ENCODE measurements around the gene TTC7B. TPM values are rescaled to one million over a fixed set of nuclear protein-coding genes. Genes with fewer than 3 reads are reported as not detected.

Gene TTC7B
- total RNA-seq, 1 donor from 2014 or later, result 20.6 TPM

DNA sequence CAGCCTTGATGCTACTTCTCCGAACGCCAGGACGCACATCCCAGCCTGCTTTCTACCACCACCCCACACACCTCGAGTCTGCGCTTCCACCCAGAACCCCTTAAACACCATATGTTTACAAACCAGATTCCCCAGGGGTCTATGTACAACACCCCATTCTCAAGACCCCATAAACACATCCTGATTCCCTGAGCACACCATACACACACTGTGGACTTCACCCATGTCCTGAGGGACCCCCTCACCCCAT, 733 bp downstream of the TTC7B start:
- Histone ChIP-seq H3K4me2 (peak overlapping the region; percentile 99), H3K9ac (no peak overlapping the region), H3K79me2 (ENCODE audit: low read depth) (no peaks in the 10 kb centered on the region), H3K4me3 (peak overlapping the region; percentile 78), H3K4me1 (peaks cover 4% of the 10 kb centered on the region), H3K36me3 (no peaks in the 10 kb centered on the region), H3K27me3 (peaks cover 23% of the 10 kb centered on the region), H3F3A (ENCODE audit: low read depth) (no peaks in the 10 kb centered on the region), H2AFZ (replicated peaks) (no peak overlapping the region), H4K20me1 (ENCODE audit: low read depth) (peaks cover 3% of the 10 kb centered on the region), H3K27ac (no peak overlapping the region), H3K9me3 (ENCODE audit: low read depth) (no peaks in the 10 kb centered on the region)
- H3K36me3 Mint-ChIP-seq, result no peaks in the 10 kb centered on the region
- no peaks in the 10 kb centered on the region for H3K9me3 Mint-ChIP-seq
- no peak for TF ChIP-seq EZH2 (IDR thresholded peaks at IDR 0.05)
- TF ChIP-seq EZH2phosphoT487 (IDR thresholded peaks at IDR 0.05), result no peak
- TF ChIP-seq, protein P1, sequence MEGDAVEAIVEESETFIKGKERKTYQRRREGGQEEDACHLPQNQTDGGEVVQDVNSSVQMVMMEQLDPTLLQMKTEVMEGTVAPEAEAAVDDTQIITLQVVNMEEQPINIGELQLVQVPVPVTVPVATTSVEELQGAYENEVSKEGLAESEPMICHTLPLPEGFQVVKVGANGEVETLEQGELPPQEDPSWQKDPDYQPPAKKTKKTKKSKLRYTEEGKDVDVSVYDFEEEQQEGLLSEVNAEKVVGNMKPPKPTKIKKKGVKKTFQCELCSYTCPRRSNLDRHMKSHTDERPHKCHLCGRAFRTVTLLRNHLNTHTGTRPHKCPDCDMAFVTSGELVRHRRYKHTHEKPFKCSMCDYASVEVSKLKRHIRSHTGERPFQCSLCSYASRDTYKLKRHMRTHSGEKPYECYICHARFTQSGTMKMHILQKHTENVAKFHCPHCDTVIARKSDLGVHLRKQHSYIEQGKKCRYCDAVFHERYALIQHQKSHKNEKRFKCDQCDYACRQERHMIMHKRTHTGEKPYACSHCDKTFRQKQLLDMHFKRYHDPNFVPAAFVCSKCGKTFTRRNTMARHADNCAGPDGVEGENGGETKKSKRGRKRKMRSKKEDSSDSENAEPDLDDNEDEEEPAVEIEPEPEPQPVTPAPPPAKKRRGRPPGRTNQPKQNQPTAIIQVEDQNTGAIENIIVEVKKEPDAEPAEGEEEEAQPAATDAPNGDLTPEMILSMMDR (IDR thresholded peaks at IDR 0.05), result no peak
- H3K27me3 Mint-ChIP-seq (ENCODE audit: insufficient read depth, low read depth), result peaks cover 8% of the 10 kb centered on the region
- peak overlapping the region; percentile 76 for H3K27ac Mint-ChIP-seq
- H3K4me3 Mint-ChIP-seq, result peak overlapping the region; percentile 91
- peaks cover 39% of the 10 kb centered on the region for H3K4me1 Mint-ChIP-seq
- no peak for DNase-seq (ENCODE audit: low spot score)

GRCh38 chr14:90814806-90815571, 1.2 kb downstream of the TTC7B start:
- H2AFZ ChIP-seq (replicated peaks), result no peak overlapping the region
- peaks cover 23% of the 10 kb centered on the region for H3K27me3 ChIP-seq
- H3K4me2 ChIP-seq, result peak overlapping the region; percentile 99
- Mint-ChIP-seq H3K27ac (peak overlapping the region; percentile 76), H3K4me1 (peaks cover 39% of the 10 kb centered on the region), H3K27me3 (ENCODE audit: insufficient read depth, low read depth) (peaks cover 7% of the 10 kb centered on the region), H3K36me3 (no peaks in the 10 kb centered on the region), H3K4me3 (peak overlapping the region; percentile 91), H3K9me3 (no peaks in the 10 kb centered on the region)
- H3K79me2 ChIP-seq (ENCODE audit: low read depth), result no peaks in the 10 kb centered on the region
- no peaks in the 10 kb centered on the region for H3K9me3 ChIP-seq (ENCODE audit: low read depth)
- no peak overlapping the region for H3K27ac ChIP-seq
- H3K9ac ChIP-seq, result no peak overlapping the region
- no peak for TF ChIP-seq EZH2 (IDR thresholded peaks at IDR 0.05)
- no peak for TF ChIP-seq EZH2phosphoT487 (IDR thresholded peaks at IDR 0.05)
- TF ChIP-seq, protein P1 (IDR thresholded peaks at IDR 0.05), result no peak
- no peaks in the 10 kb centered on the region for H3F3A ChIP-seq (ENCODE audit: low read depth)
- peak overlapping the region; percentile 78 for H3K4me3 ChIP-seq
- H3K36me3 ChIP-seq, result no peaks in the 10 kb centered on the region
- peaks cover 3% of the 10 kb centered on the region for H4K20me1 ChIP-seq (ENCODE audit: low read depth)
- no peak for DNase-seq (ENCODE audit: low spot score)
- H3K4me1 ChIP-seq, result peaks cover 4% of the 10 kb centered on the region

- H3K4me1 ChIP-seq, result peaks cover 4% of the 10 kb centered on the region
- TF ChIP-seq EZH2 (IDR thresholded peaks at IDR 0.05) (no peak), EZH2phosphoT487 (IDR thresholded peaks at IDR 0.05) (no peak)
- TF ChIP-seq, protein P1 (IDR thresholded peaks at IDR 0.05), result no peak
- Mint-ChIP-seq H3K9me3 (no peaks in the 10 kb centered on the region), H3K4me1 (peaks cover 39% of the 10 kb centered on the region), H3K36me3 (no peaks in the 10 kb centered on the region), H3K27me3 (ENCODE audit: insufficient read depth, low read depth) (peaks cover 7% of the 10 kb centered on the region), H3K27ac (no peak overlapping the region), H3K4me3 (peak overlapping the region; percentile 39)
- no peaks in the 10 kb centered on the region for H3K9me3 ChIP-seq (ENCODE audit: low read depth)
- no peak overlapping the region for H3K4me3 ChIP-seq
- no peak overlapping the region for H3K27ac ChIP-seq
- H3F3A ChIP-seq (ENCODE audit: low read depth), result no peaks in the 10 kb centered on the region
- no peak overlapping the region for H3K9ac ChIP-seq
- DNase-seq (ENCODE audit: low spot score), result no peak
- peaks cover 23% of the 10 kb centered on the region for H3K27me3 ChIP-seq
- H3K36me3 ChIP-seq, result no peaks in the 10 kb centered on the region
- H3K4me2 ChIP-seq, result no peak overlapping the region
- H4K20me1 ChIP-seq (ENCODE audit: low read depth), result peaks cover 3% of the 10 kb centered on the region
- H3K79me2 ChIP-seq (ENCODE audit: low read depth), result no peaks in the 10 kb centered on the region
- no peak overlapping the region for H2AFZ ChIP-seq (replicated peaks)
These were observed 2.8 kb downstream of the TTC7B start for GRCh38 chr14:90813442-90813841.

Measured in neural progenitor cell (in vitro differentiated cells).